GM23248 (cell line): Measurements from ENCODE around the gene ZNF189. TPM values are rescaled to one million over a fixed set of nuclear protein-coding genes. Genes with fewer than 3 reads are reported as not detected.

Experiments
- DNase-seq: peaks from one replicate; pipeline ENCODE4 v3.0.0-alpha.2; 2015
- H2AFZ ChIP-seq: fragments of 200-600 bp; sonication (generic); 2 replicates; pipeline ENCODE4 v1.6.1; 2016; ENCODE audit warnings: antibody characterized with exemption
- H3F3A ChIP-seq: fragments of 200-600 bp; sonication (generic); 2 replicates; pipeline ENCODE4 v1.6.1; 2016; ENCODE audit warnings: mild to moderate bottlenecking, antibody characterized with exemption, mixed run types; ENCODE audit not compliant: insufficient read depth
- H3K27ac ChIP-seq: fragments of 200-600 bp; sonication (generic); 2 replicates; pipeline ENCODE4 v1.5.1; 2016; ENCODE audit warnings: mild to moderate bottlenecking
- H3K27me3 ChIP-seq: fragments of 200-600 bp; sonication (generic); replicated peaks from 2 replicates; pipeline ENCODE4 v1.6.1; 2016; ENCODE audit warnings: mild to moderate bottlenecking; ENCODE audit not compliant: insufficient read depth
- H3K36me3 ChIP-seq: fragments of 200-600 bp; sonication (generic); 2 replicates; pipeline ENCODE4 v1.6.1; 2016; ENCODE audit warnings: low read depth, mild to moderate bottlenecking
- H3K4me1 ChIP-seq: fragments of 200-600 bp; sonication (generic); 2 replicates; pipeline ENCODE4 v1.6.1; 2016; ENCODE audit warnings: mild to moderate bottlenecking; ENCODE audit not compliant: insufficient read depth
- H3K4me2 ChIP-seq: fragments of 200-600 bp; sonication (generic); one replicate; pipeline ENCODE4 v1.6.1; 2016; ENCODE audit warnings: mild to moderate bottlenecking; ENCODE audit not compliant: unreplicated experiment
- H3K4me3 ChIP-seq: fragments of 200-600 bp; sonication (generic); 2 replicates; pipeline ENCODE4 v1.5.1; 2016; ENCODE audit warnings: mild to moderate bottlenecking
- H3K79me2 ChIP-seq: fragments of 200-600 bp; sonication (generic); 2 replicates; pipeline ENCODE4 v1.6.1; 2016; ENCODE audit warnings: mild to moderate bottlenecking; ENCODE audit not compliant: insufficient read depth
- H3K9ac ChIP-seq: fragments of 200-600 bp; sonication (generic); 2 replicates; pipeline ENCODE4 v1.6.1; 2016; ENCODE audit warnings: mild to moderate bottlenecking
- H3K9me2 ChIP-seq: fragments of 200-600 bp; sonication (generic); 2 replicates; pipeline ENCODE4 v1.6.1; 2016; ENCODE audit warnings: mixed run types, mild to moderate bottlenecking, moderate library complexity; ENCODE audit not compliant: insufficient read depth
- H3K9me3 ChIP-seq: fragments of 200-600 bp; sonication (generic); one replicate; pipeline ENCODE4 v1.6.1; 2017; ENCODE audit warnings: low read depth
- H4K20me1 ChIP-seq: fragments of 200-600 bp; sonication (generic); 2 replicates; pipeline ENCODE4 v1.6.0; 2016; ENCODE audit not compliant: insufficient read depth
- EZH2 ChIP-seq: fragments of 200-600 bp; sonication (generic); IDR thresholded peaks from 2 replicates; pipeline ENCODE4 v1.6.1; 2018; ENCODE audit warnings: antibody characterized with exemption, mild to moderate bottlenecking; ENCODE audit not compliant: insufficient read depth, poor library complexity, severe bottlenecking
- EZH2phosphoT487 ChIP-seq: fragments of 200-600 bp; sonication (generic); IDR thresholded peaks from 2 replicates; pipeline ENCODE4 v1.6.1; 2018; ENCODE audit warnings: antibody characterized with exemption, moderate library complexity, mild to moderate bottlenecking, low read depth; ENCODE audit not compliant: insufficient read depth
- whole genome bisulfite sequencing, 2 experiments: methylation state at CpG; one replicate each; pipeline ENCODE4 v1.1.6; 2015 to 2017; ENCODE audit warnings: low lambda C conversion rate in 2 of 2, low coverage in 1 of 2; ENCODE audit errors: missing lambda C conversion rate in 2 of 2; 5-methylcytosine and 5-hydroxymethylcytosine counted together
- in situ Hi-C: fragments of 300-500 bp; cut with MboI; formaldehyde crosslinking; loops from 2 replicates; pipeline ENCODE4 v1.15.0; 2020
- polyA plus RNA-seq: library from polyadenylated mRNA; unstranded; fragments of >200 nt; fragmentation: Nextera tagmentation; extraction: Ambion mirVana; gene quantifications from 2 replicates; pipeline ENCODE4 v1.2.1, GENCODE V29; 2016
- total RNA-seq: library from RNA; depleted of rRNA; stranded (reverse); fragments of >200 nt; shearing (Covaris generic); gene quantifications from 2 replicates; pipeline ENCODE4 v1.2.3, GENCODE V29; 2014

The ZNF189 gene
- total and polyA plus RNA-seq, 2 experiments from 2014 or later = 7.0 to 10.2 TPM

DNA sequence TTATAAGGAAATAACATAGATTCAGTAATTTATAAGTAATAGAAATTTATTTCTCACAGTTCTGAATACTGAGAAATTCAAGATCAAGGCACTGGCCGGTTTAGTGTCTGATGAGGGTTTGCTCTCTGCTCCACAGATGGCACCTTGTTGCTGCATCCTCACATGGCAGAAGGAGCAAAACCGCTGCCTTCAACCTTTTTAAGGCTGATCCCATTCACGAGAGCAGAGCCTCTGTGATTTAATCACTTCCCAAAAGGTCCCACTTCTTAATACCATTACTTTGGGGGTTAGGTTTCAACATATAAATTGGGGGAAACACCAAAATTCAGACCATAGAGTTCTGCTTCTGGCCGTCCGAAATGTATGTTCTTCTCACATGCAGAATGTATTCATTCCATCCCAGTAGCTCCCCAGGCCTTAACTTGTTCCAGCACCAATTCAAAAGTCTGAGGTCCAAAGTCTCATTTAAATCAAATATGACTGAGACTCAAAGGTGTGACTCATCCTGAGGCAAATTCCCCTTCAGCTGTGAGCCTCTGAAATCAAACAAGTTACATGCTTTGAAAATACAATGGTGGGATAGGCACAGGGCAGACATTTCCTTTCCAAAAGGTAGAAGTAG lies 44.4 kb upstream of the ZNF189 start:
- no peaks in the 10 kb centered on the region for H3K4me1 ChIP-seq
- H3K9me3 ChIP-seq = no peaks in the 10 kb centered on the region
- DNase-seq = peak; percentile 8
- H4K20me1 ChIP-seq = no peaks in the 10 kb centered on the region
- H3K27ac ChIP-seq = no peak overlapping the region
- TF ChIP-seq EZH2phosphoT487 (no peak), EZH2 (no peak)
- H3K27me3 ChIP-seq = no peaks in the 10 kb centered on the region
- in situ Hi-C loops = no loop called here
- H3K36me3 ChIP-seq = no peaks in the 10 kb centered on the region
- no peaks in the 10 kb centered on the region for H3K9me2 ChIP-seq
- no peaks in the 10 kb centered on the region for H3K79me2 ChIP-seq
- 64% methylated on average over 5 of the region's 5 CpGs for WGBS, 2 experiments
- no peak overlapping the region for H2AFZ ChIP-seq
- no peaks in the 10 kb centered on the region for H3F3A ChIP-seq
- no peak overlapping the region for H3K9ac ChIP-seq
- no peak overlapping the region for H3K4me3 ChIP-seq
- H3K4me2 ChIP-seq = no peak overlapping the region

DNA sequence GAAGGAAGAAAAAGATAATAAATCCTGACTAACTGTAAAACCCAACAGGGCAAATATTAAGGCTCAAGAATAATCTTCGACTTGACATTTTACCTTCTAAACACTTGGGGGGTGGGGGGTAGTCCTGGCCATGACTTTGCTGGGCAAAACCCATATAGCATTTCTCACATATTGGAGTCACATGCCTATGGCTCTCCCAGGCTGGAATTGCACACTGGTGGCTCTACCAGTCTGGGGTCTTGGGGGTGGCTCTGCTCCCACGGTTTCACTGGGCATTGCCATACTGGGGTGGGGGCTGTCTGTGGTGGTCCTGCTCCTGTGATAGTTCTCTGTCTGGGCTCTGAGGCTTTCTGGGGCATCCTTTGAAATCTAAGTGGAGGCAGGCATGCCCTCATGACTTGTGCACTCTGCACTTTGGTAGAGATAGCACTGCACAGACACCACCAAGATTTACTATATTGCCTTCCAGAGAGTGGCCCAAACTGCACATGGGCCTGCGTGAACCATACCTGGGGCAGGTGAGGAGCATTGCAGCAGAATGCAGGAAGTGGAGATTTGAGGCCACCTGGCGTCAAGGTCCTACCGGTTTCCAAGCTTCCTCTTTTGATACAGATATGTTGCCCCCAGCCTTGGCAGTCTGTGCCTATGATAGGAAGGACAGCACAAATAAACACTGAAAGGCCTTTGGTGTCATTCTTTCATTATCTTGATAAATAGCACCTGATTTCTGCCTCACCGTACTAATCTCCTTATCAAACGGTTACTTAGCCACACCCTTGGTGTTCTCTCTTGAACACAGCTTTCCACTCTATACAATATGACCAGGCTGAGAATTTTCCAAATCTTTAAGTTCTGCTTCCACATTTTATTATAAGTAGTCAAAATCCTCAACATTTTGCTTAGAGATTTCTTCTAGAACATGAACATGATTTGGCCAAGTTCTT lies 43.6 kb upstream of the ZNF189 start:
- no peaks in the 10 kb centered on the region for H3K79me2 ChIP-seq
- no peak overlapping the region for H3K9ac ChIP-seq
- no peaks in the 10 kb centered on the region for H3K9me3 ChIP-seq
- TF ChIP-seq EZH2 = no peak
- TF ChIP-seq EZH2phosphoT487 = no peak
- H3K27ac ChIP-seq = no peak overlapping the region
- no peaks in the 10 kb centered on the region for H3K27me3 ChIP-seq
- H3K4me2 ChIP-seq = no peak overlapping the region
- H3F3A ChIP-seq = no peaks in the 10 kb centered on the region
- H3K4me3 ChIP-seq = no peak overlapping the region
- H3K9me2 ChIP-seq = no peaks in the 10 kb centered on the region
- WGBS, 2 experiments = 41 to 57% methylated on average over 7 of the region's 7 CpGs
- no peaks in the 10 kb centered on the region for H3K36me3 ChIP-seq
- DNase-seq = no peak
- H4K20me1 ChIP-seq = no peaks in the 10 kb centered on the region
- no peak overlapping the region for H2AFZ ChIP-seq
- H3K4me1 ChIP-seq = no peaks in the 10 kb centered on the region
- in situ Hi-C loops = no loop called here

DNA sequence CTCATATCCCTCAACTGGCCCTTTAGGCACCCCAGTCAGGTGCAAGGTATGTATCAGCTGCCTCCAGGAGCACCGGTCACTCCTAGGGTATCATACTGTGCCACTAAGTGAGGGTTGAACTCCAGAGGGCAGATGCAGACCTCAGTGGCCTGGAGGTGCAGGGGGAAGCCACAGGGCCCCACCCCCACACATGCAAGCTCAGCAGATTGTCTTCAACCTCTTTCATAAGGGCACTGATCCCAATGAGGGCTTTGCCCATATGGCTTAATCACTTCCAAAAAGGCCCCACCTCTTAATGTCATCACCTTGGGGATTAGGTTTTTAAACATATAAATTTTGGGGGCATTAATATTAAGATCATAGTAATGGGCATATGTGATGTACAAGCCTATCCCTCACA lies 42.0 kb upstream of the ZNF189 start:
- Histone ChIP-seq H3F3A (no peaks in the 10 kb centered on the region), H3K27me3 (no peaks in the 10 kb centered on the region), H3K79me2 (no peaks in the 10 kb centered on the region), H3K27ac (no peak overlapping the region), H3K4me2 (no peak overlapping the region), H3K9ac (no peak overlapping the region), H3K4me1 (no peaks in the 10 kb centered on the region), H3K9me3 (no peaks in the 10 kb centered on the region), H3K4me3 (no peak overlapping the region), H3K36me3 (no peaks in the 10 kb centered on the region), H3K9me2 (no peaks in the 10 kb centered on the region), H4K20me1 (no peaks in the 10 kb centered on the region), H2AFZ (no peak overlapping the region)
- in situ Hi-C loops = no loop called here
- TF ChIP-seq EZH2 (no peak), EZH2phosphoT487 (no peak)
- 32 to 50% methylated on average over 1 of the region's 1 CpG for WGBS, 2 experiments
- no peak for DNase-seq

DNA sequence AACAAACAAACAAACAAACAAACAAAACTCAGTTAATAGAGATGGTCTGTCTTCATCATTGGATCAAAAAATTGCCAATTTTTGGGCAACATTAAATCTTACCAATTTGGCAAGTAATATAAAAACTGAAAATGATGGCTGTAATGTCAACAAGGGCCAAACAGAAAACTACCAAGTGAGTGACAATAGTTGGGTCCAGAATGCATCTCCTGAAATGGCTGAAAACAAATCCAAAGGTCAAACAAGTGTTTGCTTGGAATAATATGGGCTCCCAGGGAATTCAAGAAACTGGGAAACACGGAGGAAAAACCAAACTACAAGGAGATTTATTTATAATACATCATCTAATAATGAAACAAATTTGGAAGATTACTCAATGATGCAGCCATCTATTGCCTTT lies 39.0 kb upstream of the ZNF189 start:
- no peaks in the 10 kb centered on the region for H3K27me3 ChIP-seq
- no peak overlapping the region for H3K4me3 ChIP-seq
- H3K9me2 ChIP-seq = no peaks in the 10 kb centered on the region
- H4K20me1 ChIP-seq = no peaks in the 10 kb centered on the region
- H3K9ac ChIP-seq = no peak overlapping the region
- DNase-seq = no peak
- no peaks in the 10 kb centered on the region for H3K36me3 ChIP-seq
- no peak overlapping the region for H3K4me2 ChIP-seq
- H3K79me2 ChIP-seq = no peaks in the 10 kb centered on the region
- peaks cover 7% of the 10 kb centered on the region for H3K4me1 ChIP-seq
- no peaks in the 10 kb centered on the region for H3K9me3 ChIP-seq
- WGBS, 2 experiments = 20 to 26% methylated on average over 1 of the region's 1 CpG
- no peak overlapping the region for H2AFZ ChIP-seq
- H3K27ac ChIP-seq = no peak overlapping the region
- in situ Hi-C loops = no loop called here
- no peak for TF ChIP-seq EZH2
- TF ChIP-seq EZH2phosphoT487 = no peak
- H3F3A ChIP-seq = 0 out of 2 replicates have a peak, but pooled peaks cover 4% of the 10 kb centered on the region
